Astrocyte (in vitro differentiated cells and primary cell): ENCODE data around the gene CD34. TPM values are rescaled to one million over a fixed set of nuclear protein-coding genes. Genes with fewer than 3 reads are reported as not detected.

Source experiments
- DNase-seq: peaks from one replicate; pipeline ENCODE4 v3.0.0-alpha.2; 2010; ENCODE audit warnings: low read depth
- FAIRE-seq: peaks from 2 replicates; lab custom pipeline; 2011; peaks lifted over from hg19 to GRCh38; lab: Jason Lieb, UNC
- H2AFZ ChIP-seq: 2 replicates; pipeline ENCODE4 v1.6.0; 2012; ENCODE audit warnings: low read depth, low read length, inconsistent platforms
- H3K27ac ChIP-seq: 2 replicates; pipeline ENCODE4 v1.5.1; 2011; ENCODE audit warnings: low read depth, low read length, inconsistent platforms
- H3K27me3 ChIP-seq: 2 replicates; pipeline ENCODE4 v1.6.0; 2011; ENCODE audit warnings: low read length, inconsistent platforms; ENCODE audit not compliant: insufficient read depth
- H3K36me3 ChIP-seq: 2 replicates; pipeline ENCODE4 v1.5.1; 2011; ENCODE audit warnings: low read length, inconsistent platforms; ENCODE audit not compliant: insufficient read depth
- H3K4me1 ChIP-seq: 2 replicates; pipeline ENCODE4 v1.5.1; 2011; ENCODE audit warnings: low read length, inconsistent platforms; ENCODE audit not compliant: insufficient read depth
- H3K4me2 ChIP-seq: 2 replicates; pipeline ENCODE4 v1.6.0; 2012; ENCODE audit warnings: low read length, inconsistent platforms
- H3K4me3 ChIP-seq: 2 replicates; pipeline ENCODE4 v1.5.1; 2011; ENCODE audit warnings: low read depth, mild to moderate bottlenecking, low read length, inconsistent platforms; ENCODE audit not compliant: insufficient read depth
- H3K79me2 ChIP-seq: 2 replicates; pipeline ENCODE4 v1.6.0; 2012; ENCODE audit warnings: mild to moderate bottlenecking, low read length, inconsistent platforms; ENCODE audit not compliant: insufficient read depth
- H3K9ac ChIP-seq: 2 replicates; pipeline ENCODE4 v1.6.0; 2012; ENCODE audit warnings: mild to moderate bottlenecking, low read length, inconsistent platforms
- H3K9me3 ChIP-seq: 2 replicates; pipeline ENCODE4 v1.5.1; 2012; ENCODE audit warnings: low read depth, mild to moderate bottlenecking, low read length, inconsistent platforms; ENCODE audit not compliant: insufficient read depth
- H4K20me1 ChIP-seq: 2 replicates; pipeline ENCODE4 v1.6.0; 2012; ENCODE audit warnings: low read length, inconsistent platforms; ENCODE audit not compliant: insufficient read depth
- H3K27ac Mint-ChIP-seq: one replicate; pipeline ENCODE4 v1.8.0; 2021; ENCODE audit warnings: mild to moderate bottlenecking, mixed read lengths; ENCODE audit not compliant: unreplicated experiment
- H3K27me3 Mint-ChIP-seq: one replicate; pipeline ENCODE4 v1.8.0; 2021; ENCODE audit warnings: low read depth, mixed read lengths; ENCODE audit not compliant: unreplicated experiment
- H3K36me3 Mint-ChIP-seq: one replicate; pipeline ENCODE4 v1.8.0; 2021; ENCODE audit warnings: low read depth, mixed read lengths; ENCODE audit not compliant: unreplicated experiment
- H3K4me1 Mint-ChIP-seq: one replicate; pipeline ENCODE4 v1.8.0; 2021; ENCODE audit warnings: low read depth, mixed read lengths; ENCODE audit not compliant: unreplicated experiment
- H3K4me3 Mint-ChIP-seq: one replicate; pipeline ENCODE4 v1.8.0; 2021; ENCODE audit warnings: mild to moderate bottlenecking, moderate library complexity, mixed read lengths; ENCODE audit not compliant: unreplicated experiment
- H3K9me3 Mint-ChIP-seq: one replicate; pipeline ENCODE4 v1.8.0; 2021; ENCODE audit warnings: mild to moderate bottlenecking, mixed read lengths; ENCODE audit not compliant: unreplicated experiment
- CTCF ChIP-seq: IDR thresholded peaks from 2 replicates; pipeline ENCODE4 v1.5.1; 2011; ENCODE audit warnings: low read depth, mild to moderate bottlenecking, inconsistent platforms, low read length, moderate library complexity; ENCODE audit not compliant: insufficient read depth
- EZH2 ChIP-seq: IDR thresholded peaks from 2 replicates; pipeline ENCODE4 v1.6.1; 2012; ENCODE audit warnings: mild to moderate bottlenecking, low read length, inconsistent platforms; ENCODE audit not compliant: insufficient read depth
- total RNA-seq: library from RNA; stranded (reverse); gene quantifications from 2 replicates; pipeline ENCODE4 v1.2.1, GENCODE V29; 2021

Gene CD34
- total RNA-seq, 1 donor from 2014 or later, result 0.45 TPM

GRCh38 chr1:207959141-207959825, 48.4 kb upstream of the CD34 start:
- Histone ChIP-seq H3K4me3 (peak overlapping the region; percentile 60), H2AFZ (peak overlapping the region; percentile 79), H4K20me1 (no peaks in the 10 kb centered on the region), H3K9ac (peak overlapping the region; percentile 44), H3K9me3 (no peaks in the 10 kb centered on the region), H3K27ac (no peak overlapping the region), H3K79me2 (no peaks in the 10 kb centered on the region), H3K4me1 (peaks cover 13% of the 10 kb centered on the region), H3K4me2 (peak overlapping the region; percentile 88), H3K27me3 (no peaks in the 10 kb centered on the region), H3K36me3 (no peaks in the 10 kb centered on the region)
- peak overlapping the region; percentile 50 for H3K4me3 Mint-ChIP-seq
- H3K36me3 Mint-ChIP-seq, result no peaks in the 10 kb centered on the region
- H3K27ac Mint-ChIP-seq, result no peak overlapping the region
- FAIRE-seq (no peak), DNase-seq (peak; percentile 40)
- TF ChIP-seq EZH2, result no peak
- no peak for TF ChIP-seq CTCF
- H3K9me3 Mint-ChIP-seq, result peaks cover 18% of the 10 kb centered on the region
- H3K27me3 Mint-ChIP-seq, result peaks cover 58% of the 10 kb centered on the region
- peaks cover 6% of the 10 kb centered on the region for H3K4me1 Mint-ChIP-seq

DNA sequence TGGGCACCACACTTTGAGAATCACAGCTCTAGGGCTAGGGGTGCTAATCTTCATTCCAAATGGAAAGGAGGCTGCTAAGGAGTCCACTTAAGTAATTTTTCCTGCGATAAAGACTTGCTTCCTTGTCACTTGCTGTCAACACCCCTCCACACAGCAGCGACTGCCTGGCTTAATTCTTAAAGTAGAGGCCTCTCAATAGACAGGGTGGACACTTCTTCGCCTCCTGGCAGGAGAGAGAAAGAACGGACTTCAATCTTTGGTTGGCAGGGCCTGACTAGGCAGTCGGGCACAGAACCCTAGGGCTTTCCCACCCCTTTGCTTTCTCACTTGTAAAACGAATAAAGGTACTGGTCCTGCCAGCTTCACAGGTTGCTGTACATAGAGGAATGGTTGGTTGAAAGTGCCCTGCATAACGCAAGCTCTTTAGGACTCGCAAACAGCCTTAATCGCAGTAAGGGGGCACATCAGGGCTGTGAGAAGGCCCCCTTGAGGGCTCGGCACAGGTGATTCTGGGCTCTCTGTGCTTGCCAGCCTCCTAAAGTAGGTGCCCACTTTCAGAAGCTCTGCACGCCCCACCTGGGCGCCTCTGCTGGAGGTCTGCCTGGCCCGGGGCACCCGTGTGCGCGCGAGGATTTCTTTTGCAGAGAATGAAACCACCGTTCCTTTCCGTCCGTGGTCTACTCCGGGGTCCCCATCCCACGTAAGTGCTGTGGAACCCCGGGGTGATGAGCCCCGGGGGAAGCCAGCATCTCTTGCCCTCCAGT, 47.6 kb upstream of the CD34 start:
- no peaks in the 10 kb centered on the region for H3K36me3 Mint-ChIP-seq
- H3K9me3 ChIP-seq, result no peaks in the 10 kb centered on the region
- TF ChIP-seq EZH2, result no peak
- no peak for TF ChIP-seq CTCF
- no peaks in the 10 kb centered on the region for H3K27me3 ChIP-seq
- FAIRE-seq (no peak), DNase-seq (no peak)
- H3K27ac ChIP-seq, result no peak overlapping the region
- H3K4me3 Mint-ChIP-seq, result no peak overlapping the region
- H3K4me1 ChIP-seq, result peaks cover 6% of the 10 kb centered on the region
- H2AFZ ChIP-seq, result peak overlapping the region; percentile 79
- H3K9ac ChIP-seq, result peak overlapping the region; percentile 44
- H4K20me1 ChIP-seq, result no peaks in the 10 kb centered on the region
- H3K4me1 Mint-ChIP-seq, result peaks cover 5% of the 10 kb centered on the region
- no peak overlapping the region for H3K27ac Mint-ChIP-seq
- H3K4me2 ChIP-seq, result peak overlapping the region; percentile 88
- no peaks in the 10 kb centered on the region for H3K79me2 ChIP-seq
- peaks cover 19% of the 10 kb centered on the region for H3K9me3 Mint-ChIP-seq
- peaks cover 59% of the 10 kb centered on the region for H3K27me3 Mint-ChIP-seq
- H3K36me3 ChIP-seq, result no peaks in the 10 kb centered on the region
- peak overlapping the region; percentile 60 for H3K4me3 ChIP-seq
